ENCODE results near the gene MFSD11.
"Not testable (repeated sequence)": the region's sequence is repeated elsewhere in the genome, so short reads cannot be mapped to it uniquely, and the experiment has no call there.

Gene MFSD11

GRCh38 chr17:76712321-76712720 is 25.6 kb upstream of the MFSD11 start:
- not testable (repeated sequence) for H3K9ac ChIP-seq (ENCODE audit: low read length); H3K27ac ChIP-seq (ENCODE audit: low read depth, low read length); H3K27me3 ChIP-seq (ENCODE audit: control insufficient read depth, insufficient read depth, low read length); H3K4me3 ChIP-seq (ENCODE audit: low read length)
- peaks cover 26% of the 10 kb centered on the region for H3K4me1 ChIP-seq (ENCODE audit: control insufficient read depth, insufficient read depth, low read length)
- H3K36me3 ChIP-seq (ENCODE audit: control insufficient read depth, insufficient read depth, low read length): peaks cover 15% of the 10 kb centered on the region

GRCh38 chr17:76713765-76714164 is 24.2 kb upstream of the MFSD11 start:
- Histone ChIP-seq H3K27me3 (ENCODE audit: control insufficient read depth, insufficient read depth, low read length) (no peaks in the 10 kb centered on the region), H3K36me3 (ENCODE audit: control insufficient read depth, insufficient read depth, low read length) (peaks cover 22% of the 10 kb centered on the region), H3K27ac (ENCODE audit: low read depth, low read length) (no peak overlapping the region), H3K4me3 (ENCODE audit: low read length) (no peak overlapping the region), H3K4me1 (ENCODE audit: control insufficient read depth, insufficient read depth, low read length) (peaks cover 12% of the 10 kb centered on the region), H3K9ac (ENCODE audit: low read length) (no peak overlapping the region)

GRCh38 chr17:76714336-76714735 is 23.6 kb upstream of the MFSD11 start:
- Histone ChIP-seq H3K36me3 (ENCODE audit: control insufficient read depth, insufficient read depth, low read length) (peaks cover 25% of the 10 kb centered on the region), H3K9ac (ENCODE audit: low read length) (no peak overlapping the region), H3K4me1 (ENCODE audit: control insufficient read depth, insufficient read depth, low read length) (peaks cover 9% of the 10 kb centered on the region), H3K27ac (ENCODE audit: low read depth, low read length) (peak overlapping the region; percentile 47), H3K4me3 (ENCODE audit: low read length) (no peak overlapping the region), H3K27me3 (ENCODE audit: control insufficient read depth, insufficient read depth, low read length) (no peaks in the 10 kb centered on the region)

GRCh38 chr17:76714822-76715495 is 23.0 kb upstream of the MFSD11 start:
- peaks cover 31% of the 10 kb centered on the region for H3K36me3 ChIP-seq (ENCODE audit: control insufficient read depth, insufficient read depth, low read length)
- peak overlapping the region; percentile 47 for H3K27ac ChIP-seq (ENCODE audit: low read depth, low read length)
- H3K4me3 ChIP-seq (ENCODE audit: low read length): no peak overlapping the region
- H3K27me3 ChIP-seq (ENCODE audit: control insufficient read depth, insufficient read depth, low read length): no peaks in the 10 kb centered on the region
- H3K4me1 ChIP-seq (ENCODE audit: control insufficient read depth, insufficient read depth, low read length): peaks cover 9% of the 10 kb centered on the region
- no peak overlapping the region for H3K9ac ChIP-seq (ENCODE audit: low read length)

GRCh38 chr17:76715496-76715830 is 22.5 kb upstream of the MFSD11 start:
- H3K9ac ChIP-seq (ENCODE audit: low read length): no peak overlapping the region
- H3K36me3 ChIP-seq (ENCODE audit: control insufficient read depth, insufficient read depth, low read length): peaks cover 35% of the 10 kb centered on the region
- H3K27ac ChIP-seq (ENCODE audit: low read depth, low read length): no peak overlapping the region
- peaks cover 9% of the 10 kb centered on the region for H3K4me1 ChIP-seq (ENCODE audit: control insufficient read depth, insufficient read depth, low read length)
- no peaks in the 10 kb centered on the region for H3K27me3 ChIP-seq (ENCODE audit: control insufficient read depth, insufficient read depth, low read length)
- H3K4me3 ChIP-seq (ENCODE audit: low read length): no peak overlapping the region

GRCh38 chr17:76716146-76716838 is 21.6 kb upstream of the MFSD11 start:
- H3K4me3 ChIP-seq (ENCODE audit: low read length): no peak overlapping the region
- peaks cover 9% of the 10 kb centered on the region for H3K4me1 ChIP-seq (ENCODE audit: control insufficient read depth, insufficient read depth, low read length)
- H3K36me3 ChIP-seq (ENCODE audit: control insufficient read depth, insufficient read depth, low read length): peaks cover 43% of the 10 kb centered on the region
- H3K9ac ChIP-seq (ENCODE audit: low read length): no peak overlapping the region
- no peak overlapping the region for H3K27ac ChIP-seq (ENCODE audit: low read depth, low read length)
- no peaks in the 10 kb centered on the region for H3K27me3 ChIP-seq (ENCODE audit: control insufficient read depth, insufficient read depth, low read length)

- H3K4me1 ChIP-seq (ENCODE audit: control insufficient read depth, insufficient read depth, low read length): peaks cover 3% of the 10 kb centered on the region
- H3K36me3 ChIP-seq (ENCODE audit: control insufficient read depth, insufficient read depth, low read length): peaks cover 48% of the 10 kb centered on the region
- H3K27ac ChIP-seq (ENCODE audit: low read depth, low read length): no peak overlapping the region
These were observed 21.1 kb upstream of the MFSD11 start for GRCh38 chr17:76716839-76717215.

GRCh38 chr17:76718516-76718915 is 19.4 kb upstream of the MFSD11 start:
- no peak overlapping the region for H3K4me3 ChIP-seq (ENCODE audit: low read length)
- no peaks in the 10 kb centered on the region for H3K27me3 ChIP-seq (ENCODE audit: control insufficient read depth, insufficient read depth, low read length)
- no peak overlapping the region for H3K9ac ChIP-seq (ENCODE audit: low read length)
- peaks cover 53% of the 10 kb centered on the region for H3K36me3 ChIP-seq (ENCODE audit: control insufficient read depth, insufficient read depth, low read length)
- peaks cover 2% of the 10 kb centered on the region for H3K4me1 ChIP-seq (ENCODE audit: control insufficient read depth, insufficient read depth, low read length)
- no peak overlapping the region for H3K27ac ChIP-seq (ENCODE audit: low read depth, low read length)

More at GRCh38 chr17:76716839-76717215, 21.1 kb upstream of the MFSD11 start:
- no peaks in the 10 kb centered on the region for H3K27me3 ChIP-seq (ENCODE audit: control insufficient read depth, insufficient read depth, low read length)
- H3K4me3 ChIP-seq (ENCODE audit: low read length): no peak overlapping the region
- H3K9ac ChIP-seq (ENCODE audit: low read length): no peak overlapping the region

- Histone ChIP-seq H3K4me1 (ENCODE audit: control insufficient read depth, insufficient read depth, low read length) (peaks cover 14% of the 10 kb centered on the region), H3K36me3 (ENCODE audit: control insufficient read depth, insufficient read depth, low read length) (peaks cover 52% of the 10 kb centered on the region), H3K27me3 (ENCODE audit: control insufficient read depth, insufficient read depth, low read length) (no peaks in the 10 kb centered on the region), H3K27ac (ENCODE audit: low read depth, low read length) (no peak overlapping the region), H3K9ac (ENCODE audit: low read length) (peak overlapping the region; percentile 6), H3K4me3 (ENCODE audit: low read length) (no peak overlapping the region)
These were observed 17.7 kb upstream of the MFSD11 start for GRCh38 chr17:76720211-76720610.

- Histone ChIP-seq H3K27me3 (ENCODE audit: control insufficient read depth, insufficient read depth, low read length) (no peaks in the 10 kb centered on the region), H3K27ac (ENCODE audit: low read depth, low read length) (no peak overlapping the region), H3K4me3 (ENCODE audit: low read length) (no peak overlapping the region), H3K9ac (ENCODE audit: low read length) (no peak overlapping the region), H3K36me3 (ENCODE audit: control insufficient read depth, insufficient read depth, low read length) (peaks cover 47% of the 10 kb centered on the region), H3K4me1 (ENCODE audit: control insufficient read depth, insufficient read depth, low read length) (peaks cover 16% of the 10 kb centered on the region)
These were observed 17.0 kb upstream of the MFSD11 start for GRCh38 chr17:76720941-76721340.

GRCh38 chr17:76721463-76721862 is 16.5 kb upstream of the MFSD11 start:
- Histone ChIP-seq H3K4me1 (ENCODE audit: control insufficient read depth, insufficient read depth, low read length) (peaks cover 16% of the 10 kb centered on the region), H3K9ac (ENCODE audit: low read length) (no peak overlapping the region), H3K36me3 (ENCODE audit: control insufficient read depth, insufficient read depth, low read length) (peaks cover 41% of the 10 kb centered on the region), H3K27me3 (ENCODE audit: control insufficient read depth, insufficient read depth, low read length) (no peaks in the 10 kb centered on the region), H3K27ac (ENCODE audit: low read depth, low read length) (no peak overlapping the region), H3K4me3 (ENCODE audit: low read length) (no peak overlapping the region)

- H3K27me3 ChIP-seq (ENCODE audit: control insufficient read depth, insufficient read depth, low read length): no peaks in the 10 kb centered on the region
- peaks cover 41% of the 10 kb centered on the region for H3K36me3 ChIP-seq (ENCODE audit: control insufficient read depth, insufficient read depth, low read length)
- H3K4me1 ChIP-seq (ENCODE audit: control insufficient read depth, insufficient read depth, low read length): peaks cover 18% of the 10 kb centered on the region
- no peak overlapping the region for H3K4me3 ChIP-seq (ENCODE audit: low read length)
- H3K27ac ChIP-seq (ENCODE audit: low read depth, low read length): no peak overlapping the region
- H3K9ac ChIP-seq (ENCODE audit: low read length): no peak overlapping the region
These were observed 15.6 kb upstream of the MFSD11 start for GRCh38 chr17:76722279-76722678.

GRCh38 chr17:76722977-76723376 is 14.9 kb upstream of the MFSD11 start:
- not testable (repeated sequence) for H3K4me3 ChIP-seq (ENCODE audit: low read length); H3K9ac ChIP-seq (ENCODE audit: low read length); H3K27ac ChIP-seq (ENCODE audit: low read depth, low read length); H3K27me3 ChIP-seq (ENCODE audit: control insufficient read depth, insufficient read depth, low read length)
- H3K4me1 ChIP-seq (ENCODE audit: control insufficient read depth, insufficient read depth, low read length): peaks cover 25% of the 10 kb centered on the region
- H3K36me3 ChIP-seq (ENCODE audit: control insufficient read depth, insufficient read depth, low read length): peaks cover 41% of the 10 kb centered on the region
